HepG2 (cell line): Measurements from ENCODE around the gene IFIT5.

Source experiments
- ATF3 ChIP-seq: sonication (generic); formaldehyde crosslinking; IDR thresholded peaks from 2 replicates; pipeline ENCODE4 v1.4.0; 2020; ENCODE audit warnings: missing genetic modification reagents
- ATF7 ChIP-seq, 2 experiments: fragments of 450-650 bp in 1 of 2; sonication (generic) in 1 of 2; formaldehyde crosslinking in 1 of 2; IDR thresholded peaks; 2 replicates each; pipeline versions ENCODE4 v1.4.0 to v1.6.1; 2016 to 2020; ENCODE audit warnings: antibody characterized with exemption in 1 of 2, mild to moderate bottlenecking in 1 of 2, missing genetic modification reagents in 1 of 2
- BHLHE40 ChIP-seq: IDR thresholded peaks from 2 replicates; pipeline ENCODE4 v1.6.1; 2011; ENCODE audit warnings: low read length, improper control_type of control experiment
- CBFB ChIP-seq: sonication (generic); formaldehyde crosslinking; IDR thresholded peaks from 2 replicates; pipeline ENCODE4 v1.4.0; 2020; ENCODE audit warnings: missing genetic modification reagents
- CTCF ChIP-seq: sonication (generic); formaldehyde crosslinking; IDR thresholded peaks from 2 replicates; pipeline ENCODE4 v1.5.0; 2020; ENCODE audit warnings: mild to moderate bottlenecking, missing genetic modification reagents, moderate library complexity
- DNMT1 ChIP-seq: sonication (generic); formaldehyde crosslinking; IDR thresholded peaks from 2 replicates; pipeline ENCODE4 v1.5.1; 2020; ENCODE audit warnings: mild to moderate bottlenecking, missing genetic modification reagents
- EZH2 ChIP-seq: conservative IDR thresholded peaks from 2 replicates; pipeline ENCODE4 v1.6.1; 2012; ENCODE audit warnings: mild to moderate bottlenecking, low read depth, low read length, moderate library complexity
- HOXA9 ChIP-seq: sonication (generic); formaldehyde crosslinking; IDR thresholded peaks from 2 replicates; pipeline ENCODE4 v1.8.1; 2022; ENCODE audit warnings: missing genetic modification reagents, mild to moderate bottlenecking, moderate library complexity, borderline replicate concordance
- MAFK ChIP-seq, 2 experiments: IDR thresholded peaks in 1 of 2; conservative IDR thresholded peaks in 1 of 2; 2 replicates each; pipeline ENCODE4 v1.6.1; 2011; ENCODE audit warnings: improper control_type of control experiment in 2 of 2, low read length in 2 of 2
- POLR2A ChIP-seq, 2 experiments: IDR thresholded peaks; 2 replicates each; pipeline ENCODE4 v1.6.1; 2011; ENCODE audit warnings: low read depth in 2 of 2, low read length in 2 of 2, mild to moderate bottlenecking in 1 of 2, moderate library complexity in 1 of 2; ENCODE audit not compliant: insufficient read depth in 1 of 2
- TAF1 ChIP-seq: sonication (generic); formaldehyde crosslinking; IDR thresholded peaks from 2 replicates; pipeline ENCODE4 v1.4.0; 2020; ENCODE audit warnings: missing genetic modification reagents
- ZFP1 ChIP-seq: IDR thresholded peaks from 2 replicates; pipeline ENCODE4 v1.6.1; 2016
- ZNF589 ChIP-seq: sonication (generic); formaldehyde crosslinking; conservative IDR thresholded peaks from 2 replicates; pipeline ENCODE4 v1.8.0; 2022; ENCODE audit warnings: mild to moderate bottlenecking, moderate library complexity, missing genetic modification reagents

GRCh38 chr10:89368129-89368528, 46.2 kb upstream of the IFIT5 start:
- TF ChIP-seq MAFK (conservative IDR thresholded peaks at IDR 0.05 in 1 of 2, IDR thresholded peaks at IDR 0.05 in 1 of 2; ENCODE audit: low read length in 2 of 2), result no peak
- no peak for TF ChIP-seq TAF1 (CRISPR knock-in tag)
- TF ChIP-seq ZNF589 (CRISPR knock-in tag), result no peak
- TF ChIP-seq ATF3 (CRISPR knock-in tag), result no peak
- TF ChIP-seq ZFP1 (CRISPR knock-in tag), result no peak
- no peak for TF ChIP-seq ATF7 (IDR thresholded peaks at IDR 0.05)
- TF ChIP-seq ATF7 (CRISPR knock-in tag; IDR thresholded peaks at IDR 0.05), result no peak
- no peak for TF ChIP-seq POLR2A (IDR thresholded peaks at IDR 0.05; ENCODE audit: insufficient read depth in 1 of 2, low read depth in 2 of 2, low read length in 2 of 2)
- TF ChIP-seq CTCF (CRISPR knock-in tag), result no peak
- TF ChIP-seq EZH2, result no peak
- TF ChIP-seq CBFB, result no peak
- no peak for TF ChIP-seq BHLHE40
- TF ChIP-seq HOXA9 (CRISPR knock-in tag), result no peak
- TF ChIP-seq DNMT1 (CRISPR knock-in tag), result no peak
